D341Med (cell line): ENCODE measurements around the gene KCNK18.
A peak's percentile ranks its signal among the peaks of the same experiment; 100 is the strongest.

Source experiments
- DNase-seq: peaks from one replicate; pipeline ENCODE4 v3.0.0; 2012; ENCODE audit warnings: low spot score

The KCNK18 gene

DNA sequence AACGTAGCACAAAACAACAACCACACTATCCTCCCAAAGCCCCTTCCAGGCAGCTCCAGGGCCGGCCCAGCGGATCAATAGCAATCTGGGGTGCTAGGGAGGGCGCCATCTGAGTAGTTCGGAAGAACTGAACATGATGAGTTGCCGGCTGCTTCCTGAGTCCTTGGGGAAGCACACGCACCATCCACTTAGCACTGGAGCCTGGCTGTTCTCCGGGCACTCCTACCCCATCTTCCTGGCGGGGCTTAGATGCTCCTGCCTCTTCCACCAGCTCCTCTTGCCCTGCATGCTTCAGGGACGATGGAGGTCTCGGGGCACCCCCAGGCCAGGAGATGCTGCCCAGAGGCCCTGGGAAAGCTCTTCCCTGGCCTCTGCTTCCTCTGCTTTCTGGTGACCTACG, at the start of gene KCNK18:
KCNK18 (plus strand) TSS at position 301 of the 400 bp plus-strand sequence; CDS start at position 301, 0 bp downstream.
- no peak for DNase-seq

DNA sequence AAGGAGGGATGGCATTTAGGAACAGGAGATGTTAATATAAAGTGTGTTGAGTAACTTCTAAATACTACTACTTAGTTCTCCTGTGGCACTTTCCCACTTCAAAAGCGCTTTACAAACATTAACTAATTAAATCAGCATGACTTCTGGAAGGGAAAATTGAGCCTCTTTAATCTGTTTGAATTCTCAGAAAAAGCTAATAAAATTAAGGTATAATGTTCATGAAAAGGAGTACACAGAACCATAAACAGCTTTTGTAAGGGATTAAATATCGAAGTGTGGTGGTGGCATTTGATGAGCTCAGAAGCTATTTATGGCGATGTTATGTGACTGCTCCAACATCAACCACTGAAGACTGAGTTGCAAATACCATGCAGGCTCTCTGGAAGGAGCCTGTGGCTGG, 49.0 kb upstream of the KCNK18 start:
- DNase-seq, result no peak

DNA sequence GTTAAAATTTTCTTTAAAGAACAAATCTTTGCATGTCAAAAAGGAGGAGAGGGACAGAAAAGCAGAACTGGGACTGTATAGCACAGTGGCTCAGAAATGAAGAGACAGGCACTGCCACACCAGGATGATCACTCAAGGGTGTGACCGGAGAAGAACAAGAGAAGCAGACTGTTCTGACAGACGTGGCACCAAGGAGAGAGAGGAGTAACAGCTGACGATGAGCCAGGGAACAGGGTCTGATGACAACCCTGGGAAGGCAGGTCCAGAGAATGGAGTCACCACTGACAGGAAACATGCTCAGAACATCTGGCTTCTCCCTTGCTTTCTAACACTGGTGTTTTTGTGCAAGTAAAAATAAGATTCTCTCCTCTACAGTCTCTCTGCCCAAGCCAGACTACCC, 44.6 kb upstream of the KCNK18 start:
- no peak for DNase-seq

DNA sequence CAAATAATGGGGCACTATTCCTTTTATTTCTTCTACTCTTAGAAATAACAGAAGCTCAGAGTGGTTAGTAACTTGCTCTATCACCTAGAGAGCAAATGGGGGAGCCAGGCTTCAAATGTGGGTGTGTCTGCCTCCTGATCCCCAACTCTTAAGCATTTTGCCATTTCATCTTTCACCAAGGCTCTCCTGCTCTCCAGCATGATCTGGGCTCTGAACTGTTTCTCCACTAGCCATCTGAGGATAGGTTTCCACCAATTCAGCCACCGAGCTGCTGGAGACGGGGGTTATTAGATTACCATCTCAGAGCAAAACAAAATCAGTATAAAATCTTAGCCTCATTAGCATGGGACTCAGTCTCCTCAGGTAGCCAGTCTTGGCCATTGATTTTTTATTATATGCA, 39.0 kb upstream of the KCNK18 start:
- DNase-seq, result no peak

DNA sequence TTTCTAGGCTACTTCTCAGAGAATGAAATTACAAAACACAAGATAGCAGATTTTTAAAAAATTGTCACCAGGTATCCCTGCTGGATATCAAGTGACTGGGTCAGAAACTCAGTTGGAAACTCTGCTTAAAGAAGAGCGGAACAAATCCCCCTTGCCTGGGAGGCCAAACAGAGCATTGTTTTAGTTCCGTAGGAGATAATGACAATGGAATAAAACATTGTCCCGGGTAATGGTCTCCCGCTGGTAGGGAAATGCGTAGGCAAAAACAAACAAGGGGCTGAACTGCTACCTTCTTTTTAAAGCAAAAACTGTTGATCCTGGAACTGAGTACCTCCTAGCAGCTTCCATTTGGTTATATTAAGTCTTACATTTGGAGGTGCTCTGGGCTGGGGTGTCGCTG, 37.9 kb upstream of the KCNK18 start:
- no peak for DNase-seq

DNA sequence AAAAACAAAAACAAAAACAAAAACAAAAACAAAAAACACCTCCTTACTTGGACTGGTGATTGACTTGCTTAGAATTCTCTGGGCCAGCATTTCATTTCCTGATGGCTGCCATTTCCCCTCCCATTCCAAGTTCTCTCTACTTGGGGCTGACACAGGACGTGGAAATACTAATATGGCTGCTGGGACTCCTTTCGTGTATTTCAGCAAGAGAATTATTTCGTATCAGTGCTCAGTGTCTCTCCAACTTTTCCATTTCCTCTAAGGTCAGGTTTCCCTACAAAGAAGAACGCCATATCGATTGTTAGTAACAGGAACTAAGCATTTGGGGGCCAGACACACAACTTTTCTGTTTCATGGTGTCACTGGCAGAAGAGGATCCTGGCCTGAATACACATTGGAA, 36.7 kb upstream of the KCNK18 start:
- no peak for DNase-seq

DNA sequence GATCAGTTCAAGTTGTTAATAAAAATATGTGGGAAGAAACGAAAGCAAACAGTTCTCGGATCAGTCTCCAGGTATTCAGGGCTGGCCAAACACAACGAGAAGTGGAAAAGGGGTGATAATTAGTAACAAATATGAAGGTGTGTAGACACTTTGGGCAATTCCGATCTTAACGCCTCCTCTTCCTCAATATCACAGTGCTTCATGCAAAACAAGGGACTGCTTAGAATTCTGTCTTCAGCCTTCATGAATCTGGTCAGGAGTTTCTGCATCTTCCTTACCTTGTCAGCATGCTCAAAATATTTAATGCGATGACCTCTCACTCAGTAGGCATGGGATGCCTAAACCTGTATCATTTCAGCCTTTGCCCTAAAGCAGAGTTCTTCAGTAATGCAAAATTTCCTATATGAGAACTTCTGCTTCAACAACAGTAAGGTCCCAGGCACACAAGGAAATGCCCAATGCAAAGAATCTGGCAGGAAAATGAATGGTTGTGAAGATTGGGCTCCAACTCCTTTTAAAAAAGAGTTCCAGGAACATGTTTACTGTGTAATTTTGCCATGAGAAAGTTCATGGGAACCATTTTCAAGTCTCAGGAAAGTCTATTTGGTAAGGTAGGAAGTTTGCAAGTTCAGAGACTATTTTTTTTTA, 35.8 kb upstream of the KCNK18 start:
- no peak for DNase-seq

DNA sequence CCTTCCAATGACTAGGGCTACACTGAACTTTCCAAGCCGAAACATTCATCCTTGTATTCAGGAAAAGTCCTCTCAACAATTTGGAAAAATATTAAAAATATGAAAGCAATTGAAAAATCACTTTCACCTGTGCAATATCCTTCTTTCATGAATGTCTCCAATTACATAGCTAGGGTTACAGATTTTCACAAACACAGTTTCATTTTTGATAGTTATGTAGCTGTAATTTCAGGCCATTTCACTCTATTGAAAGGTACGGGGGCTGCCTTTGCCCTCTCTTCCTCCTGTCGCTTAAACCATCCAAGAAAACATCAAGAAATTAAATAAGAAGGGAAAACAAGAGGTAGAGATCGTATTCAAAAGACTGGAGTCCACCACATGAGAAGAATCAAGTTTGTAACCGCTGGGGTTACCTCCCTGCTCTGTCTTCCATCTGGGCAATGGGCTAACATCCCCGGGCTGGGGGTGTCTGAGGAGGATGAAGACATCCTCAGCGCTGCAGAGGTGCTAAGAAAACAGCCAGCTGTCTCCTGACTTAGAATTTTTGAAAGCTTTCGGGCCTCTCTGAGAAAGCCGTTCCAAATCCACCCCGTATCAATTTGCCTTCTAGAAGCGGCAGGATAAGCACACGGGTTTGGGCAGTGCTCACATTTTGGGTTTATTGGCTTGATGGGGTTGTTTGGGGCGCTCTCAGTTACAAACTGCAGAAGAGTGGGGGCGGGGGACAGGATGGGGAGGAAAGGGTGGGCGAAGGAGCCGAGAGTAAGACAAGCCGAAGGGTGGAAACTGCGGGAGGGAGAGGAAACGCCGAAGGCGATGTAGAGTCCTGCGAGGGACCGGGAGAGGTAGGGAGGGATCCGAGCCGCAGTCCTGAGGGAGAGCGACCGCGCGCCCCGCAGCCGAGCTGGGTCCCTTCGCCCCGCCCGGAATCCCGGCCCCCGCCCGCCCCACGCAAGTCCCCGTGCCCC, 34.9 kb upstream of the KCNK18 start:
- no peak for DNase-seq

DNA sequence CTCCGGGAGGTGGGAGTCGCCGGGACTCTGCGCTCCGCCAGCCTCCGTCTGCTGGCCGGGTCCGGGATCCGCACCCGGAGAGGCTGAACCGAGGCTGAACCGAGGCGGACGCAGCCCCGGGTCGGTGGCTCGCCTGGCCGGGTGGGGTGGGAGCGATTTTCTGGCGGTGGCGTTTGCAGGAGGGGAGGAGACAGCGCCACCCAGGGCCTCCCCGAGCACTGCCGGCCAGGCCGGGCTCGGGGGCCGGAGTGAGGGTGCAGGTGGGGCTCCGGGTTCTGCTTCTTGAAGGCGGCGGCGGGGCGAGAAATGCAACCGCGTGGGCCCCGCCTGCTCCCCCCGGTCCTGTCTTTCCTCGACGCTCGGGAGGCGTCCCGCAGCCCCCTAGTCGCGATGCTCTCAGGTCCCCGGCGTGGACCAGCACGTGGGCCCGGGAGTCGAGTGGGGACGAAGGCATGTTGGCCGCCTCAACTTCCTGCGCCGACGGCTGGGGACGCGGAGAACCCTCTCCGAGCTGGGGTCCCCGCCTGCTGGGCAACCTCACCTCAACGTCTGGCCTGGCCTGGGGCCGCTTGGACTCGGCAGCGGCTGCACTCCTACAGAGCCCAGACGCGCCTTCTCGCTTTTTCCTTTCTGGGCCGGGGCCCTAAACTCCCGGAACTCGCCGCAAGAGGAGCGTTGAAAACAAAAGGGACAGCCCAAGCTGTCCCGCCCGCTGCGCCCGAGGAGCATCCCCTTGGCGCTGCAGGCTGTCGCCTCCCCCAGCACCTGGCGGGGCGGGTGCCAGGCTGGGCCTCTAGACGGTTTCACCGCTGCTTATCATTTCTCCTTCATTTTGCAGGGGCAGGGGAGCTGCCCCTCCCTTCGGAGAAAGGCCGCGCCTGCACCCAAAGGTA, 34.0 kb upstream of the KCNK18 start:
- peak; percentile 54 for DNase-seq

DNA sequence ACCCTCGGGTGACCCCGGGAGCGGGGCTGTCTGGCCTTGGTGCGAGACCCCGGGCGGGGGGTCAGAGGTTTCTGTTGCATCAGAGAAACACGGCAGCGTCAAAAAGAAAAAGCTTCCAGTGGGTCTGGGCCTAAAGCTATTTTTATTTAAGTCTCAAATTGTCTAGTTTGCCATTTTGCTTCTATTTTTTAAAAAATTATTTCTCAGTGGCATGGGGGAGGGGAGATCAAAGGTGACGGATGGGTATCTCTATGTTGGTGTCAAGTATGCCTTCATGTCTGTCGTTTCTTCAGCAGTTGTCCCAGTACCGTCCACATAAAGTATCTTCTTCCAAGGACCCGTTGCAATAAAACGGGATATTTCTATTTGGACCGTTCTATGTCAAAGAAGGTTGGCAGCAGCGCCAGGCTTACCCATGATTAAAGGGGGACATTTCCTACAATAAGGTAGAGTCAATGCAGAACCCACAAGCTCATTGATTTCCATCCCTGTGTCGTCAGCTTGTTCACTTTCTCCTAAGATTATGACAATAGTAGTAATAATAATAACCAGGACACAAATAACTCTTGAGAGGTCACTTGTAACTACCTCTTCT, 33.2 kb upstream of the KCNK18 start:
- no peak for DNase-seq

DNA sequence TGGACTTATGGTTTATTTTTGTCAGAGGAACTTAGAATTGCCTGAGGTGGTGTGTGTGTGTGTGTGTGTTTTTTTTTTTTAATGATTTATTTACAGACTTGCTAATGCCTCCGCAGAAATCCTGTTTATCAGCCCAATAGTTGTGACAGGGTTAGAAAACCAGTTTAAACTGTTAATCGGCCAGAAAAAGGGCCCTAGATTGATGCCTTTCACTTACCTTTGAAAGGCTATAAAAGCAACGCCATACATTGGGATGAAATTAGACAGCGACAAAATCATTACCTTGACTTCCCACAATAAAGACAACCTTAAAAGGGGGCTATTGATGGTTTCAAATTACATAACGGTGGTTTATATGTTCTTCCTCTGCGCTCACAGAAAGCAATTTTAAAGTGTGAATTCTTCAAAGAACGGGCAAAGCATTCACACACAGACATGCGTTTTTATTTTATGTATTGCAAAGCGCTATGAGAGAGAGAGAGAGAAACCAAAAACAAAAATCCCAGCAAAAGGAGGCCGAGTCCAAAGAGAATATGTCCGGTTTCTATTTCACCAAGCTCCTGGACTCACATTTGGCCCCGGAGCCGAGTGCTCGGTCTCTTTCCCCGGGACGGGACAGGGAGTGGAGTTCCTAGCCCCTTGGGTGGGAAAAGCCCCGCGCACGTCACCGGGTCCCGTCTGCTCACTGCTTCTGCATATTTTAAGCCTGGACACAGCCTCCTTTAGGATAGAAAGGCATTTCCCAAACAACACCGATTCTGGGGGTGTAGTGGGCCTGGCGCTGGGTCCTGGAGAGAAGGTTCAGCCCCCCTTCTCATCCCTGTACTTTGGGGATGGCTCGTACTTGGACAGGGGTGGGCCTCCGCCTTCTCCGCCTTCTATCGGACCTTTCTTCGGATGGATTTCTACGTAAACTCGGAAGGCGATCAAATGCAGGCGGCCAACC, 32.4 kb upstream of the KCNK18 start:
- no peak for DNase-seq

DNA sequence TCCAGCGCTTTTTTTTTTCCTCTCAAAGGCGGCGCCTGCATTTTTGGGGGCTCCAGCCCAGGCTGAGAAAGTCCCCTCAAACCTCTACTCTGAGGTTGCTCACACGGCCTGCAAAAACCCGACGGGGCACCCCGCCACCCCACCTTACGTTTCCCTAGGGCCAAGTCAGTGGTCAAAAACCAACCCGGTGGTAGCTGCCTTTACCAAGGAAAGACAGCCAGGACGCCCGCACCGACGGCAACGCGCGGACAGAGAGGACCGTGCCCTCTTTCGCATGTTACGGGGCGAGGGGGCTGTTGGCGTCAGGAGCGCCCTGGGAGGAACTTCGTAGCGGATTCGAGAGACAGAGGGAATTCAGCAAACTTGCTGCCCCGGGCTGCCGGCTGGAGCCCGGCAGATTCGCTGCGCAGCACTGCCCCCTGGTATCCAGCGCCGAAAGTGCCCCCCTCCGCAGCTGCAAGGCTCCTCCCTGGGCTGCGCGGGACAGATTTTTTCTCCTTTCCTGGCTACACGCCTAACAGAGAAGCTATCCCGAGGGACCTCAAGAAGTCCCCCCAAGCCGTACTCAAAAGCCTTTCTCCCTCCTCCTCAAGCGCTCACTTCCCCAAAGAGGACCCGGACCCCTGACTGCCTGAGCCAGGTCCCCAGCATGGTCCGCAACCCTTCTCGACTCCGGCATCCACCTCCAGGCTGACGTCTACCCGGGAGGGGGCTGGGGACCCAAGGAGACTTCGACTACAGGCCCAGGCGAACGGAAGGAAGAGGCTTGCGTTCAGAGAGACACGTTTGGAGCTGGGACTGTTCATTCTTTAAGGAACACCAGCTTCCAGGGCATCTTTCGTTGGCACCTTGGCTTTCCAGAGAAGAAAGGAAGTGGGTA, 31.5 kb upstream of the KCNK18 start:
- peak; percentile 82 for DNase-seq

DNA sequence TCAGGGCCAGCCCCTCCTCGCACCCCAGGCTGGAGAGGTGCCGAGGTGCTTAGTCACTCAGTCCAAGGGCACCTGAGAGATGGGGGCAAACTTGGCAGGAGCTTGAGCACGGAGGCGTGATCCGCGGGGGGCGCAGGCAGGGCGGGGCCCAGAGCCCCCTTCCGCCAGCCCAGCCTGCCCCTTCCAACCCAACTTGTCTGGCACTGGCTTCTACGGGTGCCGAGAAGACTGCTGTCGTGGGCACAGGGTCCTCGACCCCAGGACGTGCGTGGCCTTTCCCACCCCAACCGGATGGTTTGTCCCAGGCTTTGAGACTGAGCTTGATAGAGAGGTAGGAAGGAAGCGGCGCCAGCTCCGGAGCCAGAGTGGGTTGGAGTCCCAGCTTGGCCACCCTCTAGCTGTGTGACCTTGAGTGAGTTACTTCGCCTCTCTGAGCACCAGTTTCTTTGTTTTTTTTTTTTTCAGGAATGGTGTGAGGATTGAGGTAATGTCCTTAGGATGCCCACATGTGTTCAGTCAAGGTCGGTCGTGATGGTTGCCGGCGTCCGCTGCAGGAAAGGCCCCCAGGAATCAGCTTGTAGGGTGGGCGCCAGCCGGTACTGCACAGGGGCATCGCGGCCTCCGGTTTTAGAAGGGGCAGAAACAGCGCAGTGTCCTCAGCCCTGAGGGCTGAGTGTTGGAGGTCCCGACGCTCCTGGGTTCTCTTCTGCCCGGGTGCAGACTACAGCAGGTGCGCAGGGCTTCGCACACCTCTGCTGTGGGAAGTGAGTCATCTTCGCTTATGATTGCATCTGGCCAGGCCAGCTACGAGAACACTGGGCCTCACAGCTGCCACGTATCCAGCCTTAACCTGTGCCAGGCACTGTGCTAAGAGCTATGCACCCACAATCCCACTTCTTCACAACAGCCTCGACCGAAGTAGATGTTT, 30.6 kb upstream of the KCNK18 start:
- DNase-seq, result no peak

DNA sequence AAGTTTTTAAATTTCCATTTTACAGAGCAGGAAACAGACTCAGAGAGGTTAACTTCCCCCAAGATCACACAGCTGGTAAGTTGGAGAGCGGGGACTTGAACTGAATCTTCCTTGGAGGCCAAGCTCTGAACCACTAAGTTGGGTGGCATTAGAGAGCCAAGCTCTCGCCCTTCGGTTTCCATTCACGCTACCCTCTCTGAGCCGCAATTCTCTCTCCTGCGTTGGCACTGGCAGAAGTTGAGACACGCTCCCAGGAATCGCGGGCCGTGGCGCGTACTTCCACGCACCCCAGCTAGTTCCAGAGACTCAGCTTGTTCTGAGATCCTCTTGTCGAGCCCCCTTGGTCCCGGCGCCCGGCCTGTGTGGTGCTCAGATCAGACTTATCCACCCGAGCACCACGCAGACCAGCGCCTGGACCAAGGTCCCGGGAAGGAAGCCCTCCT, 29.9 kb upstream of the KCNK18 start:
- DNase-seq, result no peak

DNA sequence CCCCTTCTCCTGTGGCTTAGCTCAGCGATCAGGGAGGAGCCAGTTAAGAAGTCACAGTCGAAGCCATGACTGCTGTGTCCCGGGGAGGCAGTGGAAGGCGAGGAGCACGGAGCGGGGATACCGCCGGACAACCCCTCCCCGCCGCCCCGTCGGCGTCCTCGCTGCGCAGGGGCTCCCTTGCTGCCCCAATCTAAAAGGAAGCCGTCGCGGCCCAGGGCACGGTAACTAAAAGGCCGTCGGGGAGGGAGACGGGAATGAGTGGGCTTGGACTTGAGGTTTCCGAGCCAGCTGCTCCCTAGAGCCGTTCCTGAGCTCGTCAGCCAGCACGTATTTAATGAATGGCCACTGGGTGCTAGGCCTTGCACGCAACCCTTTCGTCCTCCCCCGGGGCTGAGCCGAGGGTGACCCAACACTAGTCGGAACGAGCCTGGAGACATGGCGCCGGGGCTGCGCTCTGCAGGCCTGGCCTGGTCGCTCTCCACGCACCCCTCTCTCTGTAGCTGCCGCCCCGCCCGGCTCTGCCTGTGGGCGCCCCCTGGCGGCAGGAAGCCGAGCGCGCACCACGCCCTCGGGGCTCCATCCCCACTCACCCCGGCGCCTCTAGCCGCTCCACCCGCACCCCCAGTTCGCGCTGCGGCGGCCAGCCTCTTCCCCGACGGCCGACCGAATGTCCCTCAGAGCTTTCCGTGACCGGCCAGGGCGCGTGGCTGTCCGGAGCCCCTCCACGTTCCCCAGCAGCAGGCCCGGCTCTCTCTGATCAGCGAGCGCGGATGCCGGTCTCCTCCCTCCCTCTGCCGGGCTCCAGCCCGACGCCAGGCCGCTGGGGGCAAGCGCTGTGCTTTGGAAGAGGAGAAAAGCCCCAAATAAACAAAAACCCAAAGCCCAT, 29.3 kb upstream of the KCNK18 start:
- DNase-seq, result peak; percentile 88

DNA sequence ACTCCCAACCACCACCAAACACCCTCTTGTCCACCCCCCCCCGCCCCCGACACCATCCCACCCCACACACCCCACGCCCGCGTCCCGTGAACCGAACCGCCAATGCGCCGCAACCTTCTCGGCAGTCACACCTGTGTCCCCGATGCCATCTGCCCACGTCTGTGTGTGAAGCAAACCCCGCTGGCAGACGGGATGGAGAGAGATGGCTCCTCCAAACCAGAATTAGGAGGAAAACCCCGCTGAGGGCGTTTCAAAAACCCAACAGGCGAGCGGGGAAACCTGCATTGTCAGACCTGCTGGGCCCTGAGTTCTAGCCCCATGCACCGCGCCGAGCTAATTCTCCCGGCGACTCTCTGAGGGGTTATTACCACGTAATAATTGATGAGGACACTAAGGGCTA, 28.6 kb upstream of the KCNK18 start:
- no peak for DNase-seq

DNA sequence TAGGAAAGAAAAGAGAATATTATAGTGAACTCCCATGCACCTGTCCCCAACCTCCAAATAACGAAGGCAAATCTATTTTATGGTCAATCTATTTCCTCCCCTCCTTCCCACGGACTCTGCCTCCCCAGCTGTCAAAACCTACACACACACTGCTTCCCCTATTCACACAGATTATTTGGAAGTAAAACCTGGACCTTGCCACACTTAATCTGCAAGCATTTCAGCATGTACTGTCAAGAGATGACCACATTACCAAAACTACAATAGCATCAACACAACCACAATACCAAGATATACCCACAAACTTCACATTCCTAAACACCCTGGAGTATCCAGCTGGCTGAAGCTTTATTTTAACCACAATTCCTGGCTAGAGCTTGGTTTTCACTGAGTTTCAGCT, 27.8 kb upstream of the KCNK18 start:
- no peak for DNase-seq

DNA sequence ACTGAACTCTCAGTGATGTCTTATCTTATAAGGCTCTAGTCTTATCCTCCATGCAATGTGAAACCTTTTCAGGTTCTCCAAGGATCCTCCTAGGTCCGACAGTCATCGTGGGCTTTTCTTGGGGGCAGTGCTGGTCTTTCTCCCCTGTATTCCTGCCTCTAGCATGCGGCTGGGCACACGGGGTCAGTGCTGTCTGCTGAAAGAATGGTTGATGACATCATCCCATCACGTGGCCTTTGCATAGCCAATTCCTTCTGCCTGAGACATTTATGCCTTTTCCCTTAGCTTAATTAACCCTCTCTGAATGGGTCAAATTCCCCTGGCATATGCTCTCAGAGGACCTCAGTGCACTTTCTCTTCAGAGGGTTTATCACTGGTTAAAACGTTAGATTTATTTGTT, 27.0 kb upstream of the KCNK18 start:
- no peak for DNase-seq
